ENCODE data around the gene ALDH16A1.
A peak's percentile ranks its signal among the peaks of the same experiment; 100 is the strongest.

Gene ALDH16A1

GRCh38 chr19:49487277-49488045, 34.4 kb downstream of the ALDH16A1 start, which contains the start of gene RPL13A:
TSS of gene RPL13A (plus strand) at chr19:49487608. CDS start at chr19:49487630, 22 bp downstream.
- DNase-seq (ENCODE audit: extremely low read depth in 1 of 2, low read depth in 1 of 2) = peak; percentile 99

- no peak for DNase-seq (ENCODE audit: extremely low read depth in 1 of 2, low read depth in 1 of 2)
Observed at GRCh38 chr19:49488046-49488862, 35.2 kb downstream of the ALDH16A1 start.

GRCh38 chr19:49488863-49489537, 36.0 kb downstream of the ALDH16A1 start:
- no peak for DNase-seq (ENCODE audit: extremely low read depth in 1 of 2, low read depth in 1 of 2)

DNA sequence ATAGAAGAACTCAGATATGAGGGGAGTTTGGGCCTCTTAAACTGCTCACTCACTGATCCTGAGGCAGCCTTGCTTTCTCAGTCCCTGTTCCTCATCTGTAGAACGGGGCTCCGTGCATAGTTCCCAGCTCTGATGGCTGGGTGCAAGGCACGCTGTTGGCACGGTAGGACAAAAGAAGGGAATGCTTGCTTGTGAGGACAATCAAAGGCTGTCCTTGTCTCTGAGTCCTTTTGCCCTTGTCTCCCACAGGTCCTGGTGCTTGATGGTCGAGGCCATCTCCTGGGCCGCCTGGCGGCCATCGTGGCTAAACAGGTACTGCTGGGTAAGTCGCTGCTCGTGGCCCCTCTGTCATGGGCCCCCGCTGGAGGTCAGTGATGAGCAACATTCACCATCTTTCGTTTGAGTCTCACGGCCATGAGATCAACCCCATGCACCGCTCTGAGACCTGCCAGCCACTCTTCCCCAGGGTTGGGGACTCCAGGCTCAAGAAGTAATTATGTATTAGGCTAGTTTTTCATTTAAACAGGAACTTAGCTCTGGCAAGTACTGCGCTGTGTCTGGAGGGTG, 36.7 kb downstream of the ALDH16A1 start:
- DNase-seq (ENCODE audit: extremely low read depth in 1 of 2, low read depth in 1 of 2) = no peak

DNA sequence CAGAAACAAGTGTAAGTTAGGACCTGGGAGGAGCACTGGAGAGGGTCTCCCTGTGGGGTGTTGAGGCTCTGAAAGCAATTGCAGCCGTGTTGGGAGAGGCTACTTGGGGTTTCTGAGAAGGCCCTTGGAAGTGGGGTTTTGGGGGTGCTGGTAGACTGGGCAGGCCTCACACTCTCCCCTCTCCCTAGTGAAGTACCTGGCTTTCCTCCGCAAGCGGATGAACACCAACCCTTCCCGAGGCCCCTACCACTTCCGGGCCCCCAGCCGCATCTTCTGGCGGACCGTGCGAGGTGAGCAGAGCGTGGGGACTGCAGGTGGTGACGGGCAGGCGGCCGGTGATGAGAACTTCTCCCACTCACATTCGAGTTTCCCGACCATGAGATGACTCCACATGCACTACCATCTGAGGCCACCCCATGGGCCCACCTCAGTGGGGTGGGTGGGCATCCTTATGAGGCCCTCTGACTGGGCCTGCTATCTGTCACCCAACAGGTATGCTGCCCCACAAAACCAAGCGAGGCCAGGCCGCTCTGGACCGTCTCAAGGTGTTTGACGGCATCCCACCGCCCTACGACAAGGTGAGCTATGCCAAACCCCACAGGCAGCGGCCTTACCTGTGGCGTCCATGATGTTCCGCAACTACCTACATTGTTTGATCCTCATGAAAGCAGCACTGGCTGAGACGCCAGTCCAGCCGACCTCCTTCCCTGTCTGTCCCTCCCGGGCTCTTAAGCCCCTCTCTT, 37.4 kb downstream of the ALDH16A1 start:
- no peak for DNase-seq (ENCODE audit: extremely low read depth in 1 of 2, low read depth in 1 of 2)

DNA sequence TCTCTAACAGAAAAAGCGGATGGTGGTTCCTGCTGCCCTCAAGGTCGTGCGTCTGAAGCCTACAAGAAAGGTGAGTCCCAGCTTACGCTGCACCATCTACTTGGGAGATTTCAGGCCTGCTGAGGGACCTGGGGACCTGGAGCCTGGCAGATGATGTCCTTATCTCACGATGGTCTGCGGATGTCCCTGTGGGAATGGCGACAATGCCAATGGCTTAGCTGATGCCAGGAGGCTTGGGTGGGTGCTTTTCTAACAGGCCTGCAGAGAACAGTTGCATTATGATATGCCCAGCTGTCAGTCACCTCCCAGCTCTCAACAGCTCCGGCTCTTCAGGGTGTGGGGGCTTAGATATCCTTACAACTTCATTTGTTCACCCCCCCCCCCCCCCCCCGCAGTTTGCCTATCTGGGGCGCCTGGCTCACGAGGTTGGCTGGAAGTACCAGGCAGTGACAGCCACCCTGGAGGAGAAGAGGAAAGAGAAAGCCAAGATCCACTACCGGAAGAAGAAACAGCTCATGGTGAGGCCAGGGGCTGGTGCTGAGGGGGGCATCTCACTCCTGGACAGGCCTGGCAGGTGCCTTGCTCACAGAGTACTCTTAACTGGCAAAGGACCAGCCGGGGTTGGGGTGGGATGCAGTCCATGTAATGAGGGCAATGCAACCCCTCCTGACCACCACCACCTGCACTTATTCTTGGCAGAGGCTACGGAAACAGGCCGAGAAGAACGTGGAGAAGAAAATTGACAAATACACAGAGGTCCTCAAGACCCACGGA, 38.2 kb downstream of the ALDH16A1 start:
- DNase-seq (ENCODE audit: extremely low read depth in 1 of 2, low read depth in 1 of 2) = no peak

GRCh38 chr19:49491804-49492572, 39.0 kb downstream of the ALDH16A1 start:
- DNase-seq (ENCODE audit: extremely low read depth in 1 of 2, low read depth in 1 of 2) = no peak

GRCh38 chr19:49492573-49493405, 39.8 kb downstream of the ALDH16A1 start:
- DNase-seq (ENCODE audit: extremely low read depth in 1 of 2, low read depth in 1 of 2) = no peak

DNA sequence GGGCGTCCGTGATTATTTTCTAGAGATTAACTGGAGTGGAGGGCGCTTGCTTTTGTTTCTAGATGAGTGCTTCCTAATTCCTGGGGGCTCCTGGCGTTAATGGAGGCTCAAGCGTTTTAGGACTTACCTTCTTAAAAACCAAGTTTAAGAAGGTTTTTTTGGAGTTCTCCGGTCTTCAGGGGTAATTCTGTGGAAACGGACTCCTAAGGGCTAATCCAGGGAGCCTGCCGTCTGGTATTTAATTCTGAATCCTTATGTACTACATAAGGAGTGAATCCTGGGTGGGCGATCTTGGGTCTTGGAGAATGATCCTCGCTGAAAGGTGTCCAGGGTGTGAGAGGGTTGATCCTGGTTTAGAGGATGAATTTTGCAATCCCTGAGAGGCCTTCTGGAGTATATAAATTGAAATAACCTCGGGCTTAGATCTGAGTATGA, 43.6 kb downstream of the ALDH16A1 start:
- DNase-seq (ENCODE audit: extremely low read depth in 1 of 2, low read depth in 1 of 2) = no peak

- peak; percentile 49 to 57 for DNase-seq (ENCODE audit: extremely low read depth in 1 of 2, low read depth in 1 of 2)
Observed at GRCh38 chr19:49497047-49497788, 44.2 kb downstream of the ALDH16A1 start.

GRCh38 chr19:49497789-49498103, 44.7 kb downstream of the ALDH16A1 start:
- DNase-seq (ENCODE audit: extremely low read depth in 1 of 2, low read depth in 1 of 2) = no peak

DNA sequence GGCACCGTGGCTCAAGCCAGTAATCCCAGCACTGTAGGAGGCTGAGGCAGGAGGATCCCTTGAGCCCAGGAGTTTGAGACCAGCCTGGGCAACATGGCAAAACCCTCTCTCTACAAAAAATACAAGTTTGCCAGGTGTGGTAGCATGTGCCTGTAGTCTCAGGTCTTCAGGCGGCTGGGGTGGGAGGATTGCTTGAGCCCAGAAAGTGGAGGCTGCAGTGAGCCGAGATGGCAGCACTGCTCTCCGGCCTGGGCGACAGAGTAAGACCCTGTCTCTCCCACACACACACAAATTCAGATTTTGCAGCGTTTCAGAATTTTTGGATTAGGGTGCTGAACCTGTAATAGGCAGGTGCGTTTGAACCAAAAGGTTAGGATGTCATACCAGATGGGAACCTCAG, 45.5 kb downstream of the ALDH16A1 start:
- no peak for DNase-seq (ENCODE audit: extremely low read depth in 1 of 2, low read depth in 1 of 2)

DNA sequence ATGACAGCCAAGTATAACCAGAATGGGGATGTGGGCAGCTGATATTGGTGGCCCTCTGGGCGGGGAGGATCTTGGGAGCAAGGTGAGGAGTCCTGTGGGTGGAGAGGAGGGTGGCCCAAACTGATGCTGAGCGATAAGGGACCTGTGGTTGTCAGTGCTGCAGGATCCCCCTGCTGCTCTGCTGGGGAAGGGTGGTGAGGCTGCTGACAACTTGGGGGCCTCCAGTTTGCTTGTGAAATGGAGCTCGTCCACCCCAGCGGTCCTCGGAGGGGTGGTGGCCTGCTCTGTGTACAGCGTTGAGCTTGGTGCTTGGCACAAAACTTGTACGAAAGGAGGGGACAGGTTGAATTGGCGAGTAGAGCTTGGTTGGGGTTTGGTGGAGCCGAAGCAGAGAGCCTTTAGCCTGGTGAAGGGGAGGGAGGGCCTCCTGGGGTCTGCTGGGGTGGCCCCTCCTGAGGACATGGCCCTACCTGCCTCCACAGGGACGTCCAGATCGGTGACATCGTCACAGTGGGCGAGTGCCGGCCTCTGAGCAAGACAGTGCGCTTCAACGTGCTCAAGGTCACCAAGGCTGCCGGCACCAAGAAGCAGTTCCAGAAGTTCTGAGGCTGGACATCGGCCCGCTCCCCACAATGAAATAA, 46.1 kb downstream of the ALDH16A1 start:
- DNase-seq (ENCODE audit: extremely low read depth in 1 of 2, low read depth in 1 of 2) = no peak

GRCh38 chr19:49502866-49503581, 50.0 kb downstream of the ALDH16A1 start:
- DNase-seq (ENCODE audit: extremely low read depth in 1 of 2, low read depth in 1 of 2) = no peak

DNA sequence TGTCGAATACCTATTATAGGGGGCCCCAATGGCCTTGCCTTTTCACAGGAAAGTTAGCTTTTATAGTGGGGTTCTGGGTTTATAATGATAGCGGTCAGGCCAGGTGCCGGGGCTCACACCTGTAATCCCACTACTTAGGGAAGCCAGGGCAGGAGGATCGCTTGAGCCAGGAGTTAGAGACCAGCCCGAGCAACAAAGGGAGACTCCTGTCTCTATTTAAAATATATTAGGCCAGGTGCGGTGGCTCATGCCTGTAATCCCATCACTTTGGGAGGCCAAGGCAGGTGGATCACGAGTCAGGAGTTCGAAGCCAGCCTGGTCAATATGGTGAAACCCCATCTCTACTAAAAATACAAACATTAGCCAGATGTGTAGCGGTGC, 50.5 kb downstream of the ALDH16A1 start:
- no peak for DNase-seq (ENCODE audit: extremely low read depth in 1 of 2, low read depth in 1 of 2)

DNA sequence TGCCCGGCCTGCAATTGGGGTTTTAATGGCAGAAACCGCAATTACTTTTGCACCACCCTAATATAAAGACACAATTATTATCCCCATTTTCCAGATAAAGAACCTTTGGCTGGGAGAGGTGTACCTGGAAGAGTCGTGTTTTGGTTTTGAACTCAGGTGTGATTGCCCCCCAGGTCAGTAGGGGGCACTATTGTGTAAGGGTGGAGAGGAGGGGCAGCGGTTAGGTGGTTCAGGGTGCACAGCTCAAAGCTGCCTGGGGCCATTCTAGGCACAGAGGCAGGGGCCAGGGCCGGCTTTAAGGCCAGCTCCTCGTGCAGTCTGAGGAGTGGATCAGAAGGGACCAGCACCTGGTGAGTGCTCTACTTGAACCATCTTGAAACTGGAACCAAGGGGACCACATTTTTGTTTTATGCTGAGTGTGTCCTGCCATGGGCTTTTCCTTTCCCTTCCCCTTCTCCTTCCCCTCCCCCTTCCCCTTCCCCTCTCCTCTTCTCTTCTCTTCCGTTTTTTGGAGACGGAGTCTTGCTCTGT, 53.6 kb downstream of the ALDH16A1 start:
- DNase-seq (ENCODE audit: extremely low read depth in 1 of 2, low read depth in 1 of 2) = peak in 1 of 2 donors; percentile 64
